CD14-positive monocyte (primary cell): ENCODE results near the gene TMEM248. TPM values are rescaled to one million over a fixed set of nuclear protein-coding genes. Genes with fewer than 3 reads are reported as not detected.
"Not testable (repeated sequence)": the region's sequence is repeated elsewhere in the genome, so short reads cannot be mapped to it uniquely, and the experiment has no call there.

Experiments used
- DNase-seq, 3 donors: peaks; one replicate each; pipeline ENCODE4 v3.0.0-alpha.2; 2011 to 2022
- H2AFZ ChIP-seq: 2 replicates; pipeline ENCODE4 v1.6.0; 2012; ENCODE audit warnings: mild to moderate bottlenecking, low read depth, low read length, inconsistent platforms; ENCODE audit not compliant: insufficient read depth, poor library complexity, severe bottlenecking
- H3K27ac ChIP-seq, 2 donors: 1 replicate in 1 of 2; 2 replicates in 1 of 2; pipeline ENCODE4 v1.5.1; 2012 to 2013; ENCODE audit warnings: low read length in 2 of 2, control low read depth in 1 of 2, inconsistent platforms in 1 of 2, low read depth in 1 of 2, mild to moderate bottlenecking in 1 of 2
- H3K27me3 ChIP-seq, 2 donors: one replicate each; pipeline versions ENCODE4 v1.6.0 to v1.6.1; 2011 to 2013; ENCODE audit warnings: low read length in 2 of 2; ENCODE audit not compliant: control insufficient read depth in 2 of 2, insufficient read depth in 2 of 2
- H3K36me3 ChIP-seq, 2 donors: replicated peaks in 1 of 2; 1 replicate in 1 of 2; 2 replicates in 1 of 2; pipeline versions ENCODE4 v1.5.1 to v1.6.1; 2012 to 2013; ENCODE audit warnings: low read length in 2 of 2, control low read depth in 1 of 2, inconsistent platforms in 1 of 2, mild to moderate bottlenecking in 1 of 2; ENCODE audit not compliant: insufficient read depth in 2 of 2, control insufficient read depth in 1 of 2
- H3K4me1 ChIP-seq, 2 donors: 1 replicate in 1 of 2; 2 replicates in 1 of 2; pipeline versions ENCODE4 v1.5.1 to v1.6.1; 2012 to 2013; ENCODE audit warnings: low read length in 2 of 2, control low read depth in 1 of 2, inconsistent platforms in 1 of 2, mild to moderate bottlenecking in 1 of 2, moderate library complexity in 1 of 2; ENCODE audit not compliant: insufficient read depth in 2 of 2, control insufficient read depth in 1 of 2
- H3K4me2 ChIP-seq: replicated peaks from 2 replicates; pipeline ENCODE3; 2012; ENCODE audit warnings: low read length, moderate library complexity, mild to moderate bottlenecking; ENCODE audit not compliant: poor library complexity, severe bottlenecking; ENCODE audit errors: extremely low read depth
- H3K4me3 ChIP-seq, 3 experiments: fragments of 200-600 bp in 1 of 3; sonication (generic) in 1 of 3; replicated peaks in 1 of 3; 1 replicate in 2 of 3; 2 replicates in 1 of 3; pipeline ENCODE4 v1.5.1; 2011 to 2013; ENCODE audit warnings: low read length in 3 of 3, mild to moderate bottlenecking in 3 of 3, control low read depth in 2 of 3, low read depth in 2 of 3, inconsistent platforms in 1 of 3, moderate library complexity in 1 of 3
- H3K79me2 ChIP-seq: 2 replicates; pipeline ENCODE4 v1.6.0; 2012; ENCODE audit warnings: mild to moderate bottlenecking, control low read depth, inconsistent platforms, low read length, moderate library complexity; ENCODE audit not compliant: insufficient read depth
- H3K9ac ChIP-seq: 2 replicates; pipeline ENCODE4 v1.6.0; 2017; ENCODE audit warnings: low read length, mild to moderate bottlenecking; ENCODE audit not compliant: insufficient read depth, poor library complexity, severe bottlenecking
- H3K9me3 ChIP-seq, 2 donors: replicated peaks in 1 of 2; 1 replicate in 1 of 2; 2 replicates in 1 of 2; pipeline versions ENCODE4 v1.5.1 to v1.6.1; 2012 to 2013; ENCODE audit warnings: low read length in 2 of 2, control low read depth in 1 of 2; ENCODE audit not compliant: control insufficient read depth in 1 of 2, insufficient read depth in 1 of 2
- H4K20me1 ChIP-seq: 2 replicates; pipeline ENCODE4 v1.6.0; 2012; ENCODE audit warnings: mild to moderate bottlenecking, low read length, control low read depth, moderate library complexity; ENCODE audit not compliant: insufficient read depth
- H3K27ac Mint-ChIP-seq, 7 donors: one replicate each; pipeline ENCODE4 v1.8.0; 2020; ENCODE audit warnings: mild to moderate bottlenecking in 7 of 7, mixed read lengths in 7 of 7, moderate library complexity in 6 of 7, inconsistent platforms in 2 of 7
- H3K27me3 Mint-ChIP-seq, 3 donors: one replicate each; pipeline ENCODE4 v1.8.0; 2021 to 2022; ENCODE audit warnings: low read depth in 3 of 3, mild to moderate bottlenecking in 3 of 3, mixed read lengths in 3 of 3, moderate library complexity in 3 of 3, inconsistent platforms in 1 of 3
- H3K36me3 Mint-ChIP-seq, 2 donors: one replicate each; pipeline ENCODE4 v1.8.0; 2020; ENCODE audit warnings: mixed read lengths in 2 of 2, inconsistent platforms in 1 of 2, mild to moderate bottlenecking in 1 of 2
- H3K4me1 Mint-ChIP-seq: one replicate; pipeline ENCODE4 v1.8.0; 2020; ENCODE audit warnings: mild to moderate bottlenecking, mixed read lengths
- H3K4me3 Mint-ChIP-seq, 2 donors: one replicate each; pipeline ENCODE4 v1.8.0; 2020; ENCODE audit warnings: mild to moderate bottlenecking in 2 of 2, mixed read lengths in 2 of 2, moderate library complexity in 1 of 2
- H3K9me3 Mint-ChIP-seq, 7 donors: one replicate each; pipeline ENCODE4 v1.8.0; 2020 to 2022; ENCODE audit warnings: mixed read lengths in 7 of 7, mild to moderate bottlenecking in 6 of 7, moderate library complexity in 6 of 7, inconsistent platforms in 2 of 7
- WGBS: methylation state at CpG from one replicate; pipeline ENCODE4 v1.1.5; 2013; ENCODE audit warnings: missing lambda C conversion rate; ENCODE audit not compliant: insufficient coverage; 5-methylcytosine and 5-hydroxymethylcytosine counted together
- intact Hi-C, 2 donors: fragments of 100-400 bp; cut with micrococcal nuclease; formaldehyde crosslinking; loops; one replicate each; pipeline versions ENCODE4 v1.15.0 to v1.15.1; 2023
- polyA plus RNA-seq, 3 donors: library from polyadenylated mRNA; depleted of rRNA in 1 of 3; unstranded in 2 of 3; stranded (reverse) in 1 of 3; fragments of 300-500 nt in 2 of 3; fragments of >200 nt in 1 of 3; fragmentation: Illumina TruSeq in 2 of 3; gene quantifications; 1 replicate in 2 of 3; 2 replicates in 1 of 3; pipeline ENCODE4 v1.2.3, GENCODE V29; 2012 to 2021

TMEM248 gene
- polyA plus RNA-seq, 3 donors = 67.5 to 82.3 (median 78.3) TPM

- peaks cover 16 to 30% of the 10 kb centered on the region in 2 donors for H3K9me3 ChIP-seq
- H3K4me3 ChIP-seq, H4K20me1 ChIP-seq, H3K36me3 Mint-ChIP-seq, H3K9ac ChIP-seq, H2AFZ ChIP-seq, H3K4me2 ChIP-seq, DNase-seq, H3K4me1 ChIP-seq, H3K79me2 ChIP-seq, H3K36me3 ChIP-seq, H3K27me3 ChIP-seq, H3K27ac Mint-ChIP-seq, H3K4me3 Mint-ChIP-seq, intact Hi-C loops, H3K27ac ChIP-seq, H3K27me3 Mint-ChIP-seq, H3K4me1 Mint-ChIP-seq: not testable (repeated sequence)
- peaks cover 19 to 42% (median 32%) of the 10 kb centered on the region in 7 donors for H3K9me3 Mint-ChIP-seq
- WGBS = 83% methylated on average over 1 of the region's 2 CpGs
Measured at GRCh38 chr7:66979013-66979412, 58.0 kb downstream of the TMEM248 start.

- H3K27me3 ChIP-seq, H3K4me1 Mint-ChIP-seq, H3K27ac Mint-ChIP-seq, H3K36me3 Mint-ChIP-seq, intact Hi-C loops, H3K4me1 ChIP-seq, H3K27me3 Mint-ChIP-seq, H3K9ac ChIP-seq, H4K20me1 ChIP-seq, H3K27ac ChIP-seq, DNase-seq, H3K79me2 ChIP-seq, H2AFZ ChIP-seq, H3K36me3 ChIP-seq, H3K4me3 ChIP-seq, H3K4me2 ChIP-seq, H3K4me3 Mint-ChIP-seq: not testable (repeated sequence)
- WGBS = 67% methylated on average over 1 of the region's 1 CpG
- peaks cover 19 to 38% (median 32%) of the 10 kb centered on the region in 7 donors for H3K9me3 Mint-ChIP-seq
- peaks cover 16 to 30% of the 10 kb centered on the region in 2 donors for H3K9me3 ChIP-seq
Measured at GRCh38 chr7:66980336-66980735, 59.3 kb downstream of the TMEM248 start.

DNA sequence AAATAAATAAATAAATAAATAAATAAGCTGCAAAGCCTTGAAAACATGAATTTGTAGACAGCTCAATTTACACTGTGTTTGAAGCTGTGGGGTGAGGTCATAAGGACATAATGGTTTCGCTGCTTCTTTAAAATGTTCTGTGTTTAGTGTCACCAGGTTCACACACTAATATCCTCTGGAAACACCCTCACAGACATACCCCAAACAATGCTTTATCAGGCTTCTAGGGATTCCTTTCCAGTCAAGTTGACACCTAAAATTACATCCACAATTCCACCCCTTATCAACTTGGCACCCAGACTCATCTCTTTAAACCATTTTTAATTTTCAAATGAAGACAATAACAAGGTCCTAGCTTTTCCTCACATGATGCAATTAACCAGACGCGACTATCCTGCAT is 68.5 kb downstream of the TMEM248 start:
- H3K27ac Mint-ChIP-seq, H3K4me1 ChIP-seq, H4K20me1 ChIP-seq, DNase-seq, H3K4me1 Mint-ChIP-seq, H2AFZ ChIP-seq, H3K79me2 ChIP-seq, H3K27ac ChIP-seq, H3K9me3 ChIP-seq, H3K4me3 Mint-ChIP-seq, H3K4me2 ChIP-seq, H3K27me3 Mint-ChIP-seq, H3K4me3 ChIP-seq, H3K9ac ChIP-seq, H3K9me3 Mint-ChIP-seq, H3K27me3 ChIP-seq: not testable (repeated sequence)
- intact Hi-C loops = loop anchor here in 1 of 2 donors (5.0 kb wide), 1 partner anchor 67 kb away; the partner anchor contains the start of gene TMEM248
- no CpG with 5 or more reads among the region's 3 CpGs for WGBS
- H3K36me3 Mint-ChIP-seq = peaks cover 44 to 63% of the 10 kb centered on the region in 2 donors
- peaks cover 36 to 55% of the 10 kb centered on the region in 2 donors for H3K36me3 ChIP-seq

DNA sequence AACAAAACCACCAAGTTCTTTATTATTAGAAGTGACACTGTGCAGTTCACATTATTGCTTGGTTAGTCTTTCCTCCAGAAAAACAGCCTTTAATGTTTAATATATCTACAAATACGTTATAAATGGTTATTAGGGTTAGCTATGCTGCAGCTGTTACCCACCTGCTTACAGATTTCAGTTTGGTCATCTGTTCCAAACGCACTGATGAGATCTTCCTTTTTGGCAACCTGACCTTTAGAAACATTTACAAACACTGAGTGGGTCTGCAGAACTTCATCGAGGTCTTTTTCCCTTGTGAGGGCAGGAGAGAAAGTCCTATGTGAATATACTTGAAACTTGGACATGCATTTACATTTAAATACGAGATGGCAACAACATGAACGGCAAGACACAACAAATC is 73.0 kb downstream of the TMEM248 start:
- not testable (repeated sequence) for H3K9ac ChIP-seq

More for the DNA sequence above, 73.0 kb downstream of the TMEM248 start:
- peaks cover 21% of the 10 kb centered on the region for H3K79me2 ChIP-seq
- not testable (repeated sequence) for H3K4me2 ChIP-seq, H4K20me1 ChIP-seq, H2AFZ ChIP-seq, H3K9me3 Mint-ChIP-seq, H3K27me3 ChIP-seq, H3K9me3 ChIP-seq, H3K27me3 Mint-ChIP-seq, DNase-seq
- H3K36me3 ChIP-seq = peaks cover 24 to 41% of the 10 kb centered on the region in 2 donors
- Mint-ChIP-seq H3K4me3 (peak overlapping the region; percentile 93 to 97), H3K4me1 (peaks cover 13% of the 10 kb centered on the region), H3K36me3 (peaks cover 32 to 47% of the 10 kb centered on the region in 2 donors), H3K27ac (peak overlapping the region in 6 of 7 donors; percentile 98 to 100 (median 99))
- peak overlapping the region in 1 of 3 experiments; percentile 92 for H3K4me3 ChIP-seq
- peak overlapping the region; percentile 93 to 94 for H3K27ac ChIP-seq
- no CpG with 5 or more reads among the region's 5 CpGs for WGBS
- intact Hi-C loops = loop anchor here (10.0 kb wide), 3 partner anchors 139 to 1009 kb away; partner anchors contain the start of gene GUSB (in 1 of the 2)
- peaks cover 11 to 13% of the 10 kb centered on the region in 2 donors for H3K4me1 ChIP-seq
